HG02571 (cell line): ENCODE measurements around the gene NUDT2.
A peak's percentile ranks its signal among the peaks of the same experiment; 100 is the strongest.
"Not testable (repeated sequence)": the region's sequence is repeated elsewhere in the genome, so short reads cannot be mapped to it uniquely, and the experiment has no call there.

Source experiments
- ATAC-seq: cut with Tn5 transposase; IDR thresholded peaks from one replicate; pipeline ENCODE4 v1.9.1; 2021; ENCODE audit warnings: mild to moderate bottlenecking, moderate library complexity; ENCODE audit not compliant: unreplicated experiment

The NUDT2 gene

GRCh38 chr9:34328987-34329832 is at the start of gene NUDT2, which contains the start of gene KIF24:
Gene NUDT2, plus strand, starts transcription at chr9:34329569. Its CDS starts 9,471 bp downstream, at chr9:34339040.
Gene KIF24, minus strand, starts transcription at chr9:34329268. Its CDS starts 17,922 bp downstream, at chr9:34311346.
- peak; percentile 96 for ATAC-seq

- no peak for ATAC-seq
Observed at GRCh38 chr9:34282096-34282495, 47.3 kb upstream of the NUDT2 start.

- ATAC-seq, result no peak
Observed at GRCh38 chr9:34289159-34289558, 40.2 kb upstream of the NUDT2 start.

GRCh38 chr9:34291023-34291422 is 38.3 kb upstream of the NUDT2 start:
- no peak for ATAC-seq

GRCh38 chr9:34291423-34291822 is 37.9 kb upstream of the NUDT2 start:
- ATAC-seq, result no peak

GRCh38 chr9:34292552-34292951 is 36.8 kb upstream of the NUDT2 start:
- no peak for ATAC-seq

GRCh38 chr9:34301064-34301463 is 28.3 kb upstream of the NUDT2 start:
- ATAC-seq, result not testable (repeated sequence)

GRCh38 chr9:34308316-34308715 is 21.1 kb upstream of the NUDT2 start:
- ATAC-seq, result not testable (repeated sequence)

GRCh38 chr9:34310215-34310614 is 19.2 kb upstream of the NUDT2 start:
- ATAC-seq, result no peak

GRCh38 chr9:34311499-34312185 is 17.7 kb upstream of the NUDT2 start:
- ATAC-seq, result no peak

- no peak for ATAC-seq
Observed at GRCh38 chr9:34317436-34317835, 11.9 kb upstream of the NUDT2 start.

GRCh38 chr9:34318163-34318790 is 11.1 kb upstream of the NUDT2 start:
- ATAC-seq, result no peak

GRCh38 chr9:34321451-34321850 is 7.9 kb upstream of the NUDT2 start:
- no peak for ATAC-seq

- no peak for ATAC-seq
Observed at GRCh38 chr9:34322899-34323591, 6.3 kb upstream of the NUDT2 start.

- no peak for ATAC-seq
Observed at GRCh38 chr9:34326690-34327089, 2.7 kb upstream of the NUDT2 start.

- ATAC-seq, result peak; percentile 1
Observed at GRCh38 chr9:34328500-34328986, 826 bp upstream of the NUDT2 start.

GRCh38 chr9:34331196-34331595 is 1.8 kb downstream of the NUDT2 start:
- no peak for ATAC-seq

GRCh38 chr9:34332076-34332964 is 3.0 kb downstream of the NUDT2 start:
- ATAC-seq, result no peak

GRCh38 chr9:34333836-34334235 is 4.5 kb downstream of the NUDT2 start:
- ATAC-seq, result no peak

- no peak for ATAC-seq
Observed at GRCh38 chr9:34334337-34334824, 5.0 kb downstream of the NUDT2 start.
